OCI-LY7 (cell line): ENCODE measurements around the gene LONP2.

Experiments
- CTCF ChIP-seq: fragments of 200-600 bp; sonication (generic); conservative IDR thresholded peaks from 2 replicates; pipeline ENCODE4 v1.5.1; 2014; ENCODE audit warnings: mild to moderate bottlenecking, antibody characterized with exemption, low read length, moderate library complexity, mixed read lengths
- EZH2phosphoT487 ChIP-seq: fragments of 200-600 bp; sonication (generic); IDR thresholded peaks from 2 replicates; pipeline ENCODE4 v1.6.1; 2018; ENCODE audit warnings: low read depth, borderline replicate concordance, mild to moderate bottlenecking, mixed run types, antibody characterized with exemption, low read length, moderate library complexity, mixed read lengths

DNA sequence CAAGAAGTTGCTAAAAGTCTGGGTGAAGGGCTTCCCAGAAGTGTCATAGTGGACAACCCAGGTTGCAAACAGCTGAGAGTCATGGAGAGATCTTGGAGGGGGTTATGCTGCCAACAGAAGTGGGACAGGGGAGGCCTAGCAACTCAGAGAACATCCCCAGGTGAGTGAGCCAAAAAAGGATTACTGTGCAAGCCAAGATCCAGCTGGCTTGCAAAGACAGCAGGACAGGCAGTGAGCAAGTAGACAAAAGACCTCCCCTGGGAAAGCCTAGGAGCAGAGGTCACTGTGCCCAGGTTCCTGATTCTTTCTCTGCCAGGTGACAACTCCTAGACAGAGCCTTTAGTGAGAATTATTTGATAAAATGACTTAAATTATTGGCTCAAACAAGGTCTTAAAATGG, 9.5 kb upstream of the LONP2 start:
- no peak for TF ChIP-seq CTCF
- TF ChIP-seq EZH2phosphoT487: no peak
